ENCODE results near the gene SLC35G3. TPM values are rescaled to one million over a fixed set of nuclear protein-coding genes. Genes with fewer than 3 reads are reported as not detected.

The SLC35G3 gene
- total and polyA plus RNA-seq, 2 of the 8 experiments (the other 6 are each of a cell fraction or from before 2014, with no cell fraction given), result not detected

DNA sequence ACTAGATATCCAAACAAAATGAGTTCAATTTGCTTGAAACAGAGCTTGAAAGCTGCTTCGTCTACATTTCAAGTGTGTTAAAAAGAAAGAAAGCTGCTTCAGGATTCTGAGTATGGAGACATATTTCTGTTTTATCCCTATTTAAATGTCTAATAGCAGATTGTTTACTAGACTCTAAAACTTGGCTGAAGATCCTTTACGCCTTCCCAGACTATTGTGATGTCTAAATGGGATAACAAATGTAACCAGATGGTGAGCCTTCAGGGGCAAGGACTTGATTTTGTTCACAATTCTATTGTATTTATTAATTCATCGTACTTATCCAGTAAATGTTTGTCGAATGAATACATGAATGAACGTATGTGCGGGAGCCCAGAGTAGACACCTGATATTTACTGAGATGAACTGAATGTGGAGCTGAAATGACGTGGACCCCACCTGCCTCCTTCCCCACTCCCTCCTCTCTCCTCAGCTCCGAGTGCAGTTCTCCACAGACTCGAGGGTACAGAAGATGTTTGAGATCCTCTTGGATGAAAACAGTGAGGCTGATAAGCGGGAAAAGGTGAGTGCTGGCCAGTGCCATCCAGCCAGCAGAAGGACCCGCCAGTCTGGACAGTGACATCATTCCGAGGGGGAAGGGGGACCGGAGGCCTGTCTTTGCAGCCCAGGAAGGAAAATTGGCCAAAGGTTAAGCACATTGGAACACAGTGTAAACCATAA is 41.6 kb downstream of the SLC35G3 start:
- no peaks in the 10 kb centered on the region for H3K36me3 ChIP-seq (ENCODE audit: control insufficient read depth in 2 of 4, insufficient read depth in 4 of 4, low read length in 3 of 4)
- H3K23me2 ChIP-seq (ENCODE audit: low read depth, low read length), result no peaks in the 10 kb centered on the region
- H3K18ac ChIP-seq (ENCODE audit: extremely low read depth, low read length), result no peak overlapping the region
- no peak overlapping the region for H4K91ac ChIP-seq (replicated peaks; ENCODE audit: insufficient read length, low read length)
- no peak overlapping the region for H2BK5ac ChIP-seq (ENCODE audit: low read depth, low read length)
- no peak for DNase-seq (ENCODE audit: low read depth in 1 of 2, low spot score in 2 of 2)
- H2BK20ac ChIP-seq (ENCODE audit: low read length), result no peak overlapping the region
- H3K9ac ChIP-seq (replicated peaks in 1 of 4; ENCODE audit: extremely low read depth in 1 of 4, low read depth in 3 of 4, low read length in 3 of 4), result no peak overlapping the region
- no peak overlapping the region for H4K5ac ChIP-seq (ENCODE audit: insufficient read length, low read depth, low read length)
- no peaks in the 10 kb centered on the region for H3K27me3 ChIP-seq (replicated peaks in 1 of 4; ENCODE audit: control insufficient read depth in 3 of 4, extremely low read depth in 1 of 4, insufficient read depth in 3 of 4, low read length in 3 of 4)
- no peak overlapping the region for H2AFZ ChIP-seq (ENCODE audit: low read length)
- no peak overlapping the region for H3K56ac ChIP-seq (replicated peaks; ENCODE audit: insufficient read length, low read depth, low read length)
- no peak overlapping the region for H3K4me3 ChIP-seq (ENCODE audit: extremely low read depth in 1 of 4, insufficient read depth in 2 of 4, low read depth in 3 of 4, low read length in 4 of 4)
- POLR2A ChIA-PET (ENCODE audit: partially characterized antibody), result no interaction called here
- CTCF ChIA-PET (ENCODE audit: partially characterized antibody), result interaction anchor here (0.9 kb wide), 1 partner anchor 9 kb away, joined by 5 read pairs; no protein-coding TSS in a partner anchor
- H3K4ac ChIP-seq (replicated peaks; ENCODE audit: insufficient read length, low read depth, low read length), result no peak overlapping the region
- H2BK12ac ChIP-seq (ENCODE audit: low read depth, low read length), result no peak overlapping the region
- no peak overlapping the region for H2AK5ac ChIP-seq (ENCODE audit: low read depth, low read length)
- H3K9me3 ChIP-seq (ENCODE audit: insufficient read depth in 2 of 2, low read depth in 1 of 2, low read length in 1 of 2), result no peaks in the 10 kb centered on the region
- H3K14ac ChIP-seq (ENCODE audit: insufficient read length), result no peak overlapping the region
- H3K4me2 ChIP-seq (ENCODE audit: insufficient read depth in 1 of 2, low read depth in 2 of 2, low read length in 2 of 2), result no peak overlapping the region
- H2BK120ac ChIP-seq (replicated peaks; ENCODE audit: low read depth, low read length), result no peak overlapping the region
- no peak for FAIRE-seq
- no peak overlapping the region for H2BK15ac ChIP-seq (ENCODE audit: low read length)
- TF ChIP-seq, protein P1, sequence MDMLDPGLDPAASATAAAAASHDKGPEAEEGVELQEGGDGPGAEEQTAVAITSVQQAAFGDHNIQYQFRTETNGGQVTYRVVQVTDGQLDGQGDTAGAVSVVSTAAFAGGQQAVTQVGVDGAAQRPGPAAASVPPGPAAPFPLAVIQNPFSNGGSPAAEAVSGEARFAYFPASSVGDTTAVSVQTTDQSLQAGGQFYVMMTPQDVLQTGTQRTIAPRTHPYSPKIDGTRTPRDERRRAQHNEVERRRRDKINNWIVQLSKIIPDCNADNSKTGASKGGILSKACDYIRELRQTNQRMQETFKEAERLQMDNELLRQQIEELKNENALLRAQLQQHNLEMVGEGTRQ (IDR thresholded peaks at IDR 0.05; ENCODE audit: low read length), result no peak
- TF ChIP-seq NRF1 (IDR thresholded peaks at IDR 0.05; ENCODE audit: low read depth, low read length), result no peak
- TF ChIP-seq KDM1A (IDR thresholded peaks at IDR 0.05; ENCODE audit: borderline replicate concordance, low read length), result no peak
- no peaks in the 10 kb centered on the region for H4K20me1 ChIP-seq (replicated peaks in 1 of 2; ENCODE audit: control insufficient read depth in 1 of 2, insufficient read depth in 2 of 2, low read length in 2 of 2)
- H4K8ac ChIP-seq (ENCODE audit: extremely low read depth, insufficient read depth, low read length), result no peak overlapping the region
- H3K23ac ChIP-seq (ENCODE audit: insufficient read length), result no peak overlapping the region
- no peaks in the 10 kb centered on the region for H3K79me2 ChIP-seq (ENCODE audit: control insufficient read depth in 1 of 2, insufficient read depth in 2 of 2, low read length in 2 of 2)
- H3K4me1 ChIP-seq (replicated peaks in 1 of 4; ENCODE audit: control insufficient read depth in 3 of 4, insufficient read depth in 4 of 4, low read length in 3 of 4), result peaks cover 0 to 2% (median under 1%) of the 10 kb centered on the region in 4 experiments; a peak in 2 of 7 replicates
- 84% methylated on average over 13 of the region's 13 CpGs; no CpG with 5 or more reads in 1 of the 2 experiments for WGBS, 2 experiments (ENCODE audit: extremely low coverage in 1 of 2, insufficient coverage in 1 of 2, insufficient read length in 1 of 2, insufficient replicate concordance in 2 of 2, low coverage in 1 of 2, low lambda C conversion rate in 2 of 2, missing lambda C conversion rate in 1 of 2)
- H3K79me1 ChIP-seq (ENCODE audit: low read depth, low read length), result no peaks in the 10 kb centered on the region; the same call in 1 of the 2 replicates
- no peak overlapping the region for H3K27ac ChIP-seq (ENCODE audit: low read depth, low read length)
